Measurements from ENCODE around the gene CHST6. TPM values are rescaled to one million over a fixed set of nuclear protein-coding genes. Genes with fewer than 3 reads are reported as not detected.
"Not testable (repeated sequence)": the region's sequence is repeated elsewhere in the genome, so short reads cannot be mapped to it uniquely, and the experiment has no call there.

CHST6 gene
- total and polyA plus RNA-seq, 2 donors from 2014 or later: 0.04 to 0.79 TPM

DNA sequence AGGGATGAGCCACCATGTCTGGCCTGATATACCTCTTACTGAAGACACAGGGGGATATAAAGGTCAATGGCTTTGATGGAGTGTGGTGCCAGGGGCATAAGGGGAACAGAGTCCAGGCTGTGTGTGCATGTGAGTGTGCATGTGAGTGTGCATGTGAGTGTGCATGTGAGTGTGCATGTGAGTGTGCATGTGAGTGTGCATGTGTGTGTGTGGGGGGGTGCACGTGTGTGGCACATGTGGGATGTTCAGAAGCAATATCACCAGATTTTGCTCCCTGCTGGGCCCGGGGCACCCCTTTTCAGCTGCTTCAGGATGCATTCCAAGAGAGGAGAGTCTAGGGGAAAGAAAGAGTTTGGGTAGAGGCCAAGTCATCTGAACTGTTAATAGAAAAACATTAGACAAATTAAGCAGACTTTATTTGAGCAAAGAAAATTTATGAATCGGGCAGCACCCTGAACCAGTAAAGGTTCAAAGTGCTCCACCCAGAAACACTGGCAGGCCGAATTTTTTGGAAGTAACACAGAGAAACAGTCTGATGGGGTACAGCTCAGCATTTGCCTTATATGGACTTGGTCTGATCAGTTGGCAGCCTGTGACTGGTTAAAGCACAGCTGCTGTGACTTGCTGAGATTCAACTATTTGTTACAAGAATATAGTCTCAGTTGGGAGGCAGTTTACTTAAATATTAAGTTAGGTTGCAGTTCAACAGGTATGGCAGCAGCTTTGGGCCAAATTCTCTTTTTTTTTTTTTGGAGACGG lies 31.0 kb upstream of the CHST6 start:
- H3K9me3 ChIP-seq (ENCODE audit: control insufficient read depth in 2 of 3, insufficient read depth in 1 of 3, low read length in 3 of 3): no peaks in the 10 kb centered on the region
- H3K27ac ChIP-seq (ENCODE audit: low read depth in 2 of 2, low read length in 2 of 2): no peak overlapping the region
- no peaks in the 10 kb centered on the region for H3K27me3 ChIP-seq (ENCODE audit: control insufficient read depth, insufficient read depth, low read length)
- TF ChIP-seq, protein P1, sequence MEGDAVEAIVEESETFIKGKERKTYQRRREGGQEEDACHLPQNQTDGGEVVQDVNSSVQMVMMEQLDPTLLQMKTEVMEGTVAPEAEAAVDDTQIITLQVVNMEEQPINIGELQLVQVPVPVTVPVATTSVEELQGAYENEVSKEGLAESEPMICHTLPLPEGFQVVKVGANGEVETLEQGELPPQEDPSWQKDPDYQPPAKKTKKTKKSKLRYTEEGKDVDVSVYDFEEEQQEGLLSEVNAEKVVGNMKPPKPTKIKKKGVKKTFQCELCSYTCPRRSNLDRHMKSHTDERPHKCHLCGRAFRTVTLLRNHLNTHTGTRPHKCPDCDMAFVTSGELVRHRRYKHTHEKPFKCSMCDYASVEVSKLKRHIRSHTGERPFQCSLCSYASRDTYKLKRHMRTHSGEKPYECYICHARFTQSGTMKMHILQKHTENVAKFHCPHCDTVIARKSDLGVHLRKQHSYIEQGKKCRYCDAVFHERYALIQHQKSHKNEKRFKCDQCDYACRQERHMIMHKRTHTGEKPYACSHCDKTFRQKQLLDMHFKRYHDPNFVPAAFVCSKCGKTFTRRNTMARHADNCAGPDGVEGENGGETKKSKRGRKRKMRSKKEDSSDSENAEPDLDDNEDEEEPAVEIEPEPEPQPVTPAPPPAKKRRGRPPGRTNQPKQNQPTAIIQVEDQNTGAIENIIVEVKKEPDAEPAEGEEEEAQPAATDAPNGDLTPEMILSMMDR (IDR thresholded peaks at IDR 0.05; ENCODE audit: borderline replicate concordance, extremely low read depth, insufficient read depth): no peak
- DNase-seq (peak in 1 of 5 donors; percentile 20), FAIRE-seq (no peak)
- no peaks in the 10 kb centered on the region for H3K36me3 ChIP-seq (ENCODE audit: control insufficient read depth in 2 of 3, insufficient read depth in 3 of 3, low read length in 3 of 3)
- intact Hi-C loops (cut with DNase I): no loop called here
- H3K4me3 ChIP-seq (ENCODE audit: low read length in 3 of 3): no peak overlapping the region
- H3K4me1 ChIP-seq (ENCODE audit: control insufficient read depth in 2 of 3, insufficient read depth in 2 of 3, low read depth in 1 of 3, low read length in 3 of 3): no peaks in the 10 kb centered on the region
- H3K9ac ChIP-seq (ENCODE audit: low read length in 3 of 3): no peak overlapping the region

DNA sequence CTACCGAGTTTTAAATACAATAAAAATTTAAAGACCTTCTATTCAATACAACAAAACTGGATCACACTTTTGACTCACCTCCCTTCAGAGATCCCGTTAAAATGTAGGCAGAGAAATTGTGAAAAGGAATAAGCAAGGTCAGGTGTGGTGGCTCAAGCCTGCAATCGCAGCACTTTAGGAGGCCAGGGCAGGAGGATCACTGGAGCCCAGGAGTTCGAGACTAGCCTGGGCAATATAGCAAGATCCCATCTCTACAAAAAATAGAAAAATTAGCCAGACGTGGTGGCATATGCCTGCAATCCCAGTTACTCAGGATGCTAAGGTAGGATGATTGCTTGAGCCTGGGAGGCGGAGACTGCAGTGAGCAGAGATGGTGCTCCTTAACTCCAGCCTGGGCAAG lies 23.9 kb upstream of the CHST6 start:
- Histone ChIP-seq H3K4me3 (ENCODE audit: low read length in 3 of 3) (no peak overlapping the region), H3K9ac (ENCODE audit: low read length in 3 of 3) (no peak overlapping the region), H3K4me1 (ENCODE audit: control insufficient read depth in 2 of 3, insufficient read depth in 2 of 3, low read depth in 1 of 3, low read length in 3 of 3) (no peaks in the 10 kb centered on the region), H3K36me3 (ENCODE audit: control insufficient read depth in 2 of 3, insufficient read depth in 3 of 3, low read length in 3 of 3) (no peaks in the 10 kb centered on the region), H3K27me3 (ENCODE audit: control insufficient read depth, insufficient read depth, low read length) (no peaks in the 10 kb centered on the region), H3K9me3 (ENCODE audit: control insufficient read depth in 2 of 3, insufficient read depth in 1 of 3, low read length in 3 of 3) (no peaks in the 10 kb centered on the region), H3K27ac (ENCODE audit: low read depth in 2 of 2, low read length in 2 of 2) (no peak overlapping the region)
- FAIRE-seq (no peak), DNase-seq (no peak)
- intact Hi-C loops (cut with DNase I): no loop called here
- TF ChIP-seq, protein P1 (IDR thresholded peaks at IDR 0.05; ENCODE audit: borderline replicate concordance, extremely low read depth, insufficient read depth): no peak

DNA sequence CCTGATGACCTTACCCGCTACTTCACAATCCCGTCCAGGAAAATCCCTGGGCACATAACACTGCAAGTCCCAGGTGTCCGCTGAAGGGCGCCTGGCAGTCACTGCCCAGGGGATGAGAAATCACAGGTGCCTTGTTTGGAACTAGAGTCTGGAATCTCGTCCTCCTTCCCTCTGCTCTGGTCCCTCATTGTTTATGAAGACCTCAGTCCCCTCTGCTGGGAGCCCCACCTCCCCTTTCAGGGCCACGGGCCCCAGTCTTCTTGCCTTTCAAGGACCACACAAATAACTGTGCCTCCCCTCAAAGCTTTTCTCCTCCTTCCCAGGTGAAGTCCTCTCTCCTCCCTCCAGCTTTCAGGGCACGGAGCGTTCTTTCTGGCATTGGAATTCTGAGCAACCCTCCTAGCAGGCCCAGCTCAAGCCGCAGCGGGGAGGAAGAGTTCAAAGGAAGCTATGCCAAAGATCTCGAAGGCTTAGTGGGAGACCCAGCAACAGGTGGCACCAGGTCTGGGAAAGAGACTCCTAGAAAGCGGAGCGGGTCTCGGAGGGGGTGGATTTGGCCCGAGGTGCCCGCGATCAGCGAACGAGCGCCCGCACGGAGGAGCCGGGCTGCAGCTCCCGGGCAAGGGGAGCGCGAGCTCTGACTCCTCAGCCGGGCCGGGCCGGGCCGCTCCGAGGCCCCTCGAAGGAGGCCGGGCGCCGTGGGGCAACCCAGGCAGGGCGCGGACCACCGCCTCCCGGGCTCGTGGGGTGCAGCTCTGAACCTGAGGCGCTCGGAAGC lies 21.1 kb upstream of the CHST6 start:
- H3K4me3 ChIP-seq (ENCODE audit: low read length in 3 of 3): peak overlapping the region; percentile 46 to 83 (median 61)
- H3K9me3 ChIP-seq (ENCODE audit: control insufficient read depth in 2 of 3, insufficient read depth in 1 of 3, low read length in 3 of 3); H3K4me1 ChIP-seq (ENCODE audit: control insufficient read depth in 2 of 3, insufficient read depth in 2 of 3, low read depth in 1 of 3, low read length in 3 of 3); intact Hi-C loops (cut with DNase I); H3K36me3 ChIP-seq (ENCODE audit: control insufficient read depth in 2 of 3, insufficient read depth in 3 of 3, low read length in 3 of 3); H3K27me3 ChIP-seq (ENCODE audit: control insufficient read depth, insufficient read depth, low read length); FAIRE-seq: not testable (repeated sequence)
- peak overlapping the region in 2 of 3 donors; percentile 85 to 92 for H3K9ac ChIP-seq (ENCODE audit: low read length in 3 of 3)
- H3K27ac ChIP-seq (ENCODE audit: low read depth in 2 of 2, low read length in 2 of 2): peak overlapping the region; percentile 78 to 96
- DNase-seq: peak; percentile 46 to 63 (median 52)

DNA sequence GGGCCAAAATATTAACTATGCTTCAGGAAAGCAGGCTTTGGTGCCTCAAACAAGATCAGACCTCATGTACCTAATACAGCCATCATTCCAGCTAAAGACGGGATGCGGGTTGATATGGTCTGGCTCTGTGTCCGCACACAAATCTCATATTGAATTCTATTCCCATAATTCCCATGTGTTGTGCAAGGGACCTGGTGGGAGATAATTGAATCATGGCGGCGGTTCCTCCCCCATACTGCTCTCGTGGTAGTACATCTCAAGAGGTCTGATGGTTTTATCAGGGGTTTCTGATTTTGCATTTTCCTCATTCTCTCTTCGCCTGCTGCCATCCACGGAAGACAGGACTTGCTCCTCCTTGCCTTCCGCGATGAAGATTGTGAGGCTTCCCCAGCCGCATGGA lies 19.1 kb upstream of the CHST6 start:
- FAIRE-seq (no peak), DNase-seq (peak in 1 of 5 donors; percentile 11)
- intact Hi-C loops (cut with DNase I): no loop called here

More for the DNA sequence above, 19.1 kb upstream of the CHST6 start:
- TF ChIP-seq, protein P1 (IDR thresholded peaks at IDR 0.05; ENCODE audit: borderline replicate concordance, extremely low read depth, insufficient read depth): no peak
- Histone ChIP-seq H3K9me3 (ENCODE audit: control insufficient read depth in 2 of 3, insufficient read depth in 1 of 3, low read length in 3 of 3) (no peaks in the 10 kb centered on the region), H3K4me3 (ENCODE audit: low read length in 3 of 3) (no peak overlapping the region), H3K36me3 (ENCODE audit: control insufficient read depth in 2 of 3, insufficient read depth in 3 of 3, low read length in 3 of 3) (no peaks in the 10 kb centered on the region), H3K27ac (ENCODE audit: low read depth in 2 of 2, low read length in 2 of 2) (no peak overlapping the region), H3K9ac (ENCODE audit: low read length in 3 of 3) (no peak overlapping the region), H3K27me3 (ENCODE audit: control insufficient read depth, insufficient read depth, low read length) (no peaks in the 10 kb centered on the region), H3K4me1 (ENCODE audit: control insufficient read depth in 2 of 3, insufficient read depth in 2 of 3, low read depth in 1 of 3, low read length in 3 of 3) (no peaks in the 10 kb centered on the region)
